Measurements from ENCODE around the gene VKORC1. TPM values are rescaled to one million over a fixed set of nuclear protein-coding genes. Genes with fewer than 3 reads are reported as not detected.

Gene VKORC1
- polyA plus RNA-seq, 2 of the 4 experiments (the other 2 are of a cell fraction) = 94.2 to 101 TPM

GRCh38 chr16:31042866-31043265 lies 51.7 kb downstream of the VKORC1 start:
- ATAC-seq (no peak), FAIRE-seq (no peak), DNase-seq (ENCODE audit: low read depth in 1 of 2, low spot score in 1 of 2) (no peak)
- no peak for TF ChIP-seq RCOR1 (IDR thresholded peaks at IDR 0.05; ENCODE audit: low read depth, low read length)
- no peak for TF ChIP-seq HDAC2 (IDR thresholded peaks at IDR 0.05)
- TF ChIP-seq EHF (CRISPR knock-in tag; IDR thresholded peaks at IDR 0.05) = no peak
- no peak for TF ChIP-seq KDM5A (IDR thresholded peaks at IDR 0.05)
- no peak for TF ChIP-seq FOSB (CRISPR knock-in tag; IDR thresholded peaks at IDR 0.05)
- no peak for TF ChIP-seq POLR2AphosphoS2 (conservative IDR thresholded peaks at IDR 0.05; ENCODE audit: low read length)
- Histone ChIP-seq H3K27ac (no peak overlapping the region), H3K9me3 (no peaks in the 10 kb centered on the region), H3K4me2 (no peak overlapping the region), H3K4me1 (no peaks in the 10 kb centered on the region), H3K4me3 (no peak overlapping the region)
- CTCF ChIA-PET = interaction anchor here (0.7 to 4.7 kb wide), 3 partner anchors 30 to 89 kb away, joined by 3 to 22 read pairs (median 4); partner anchors contain the start of gene HSD3B7
- 89% methylated on average over 8 of the region's 10 CpGs for WGBS (ENCODE audit: missing lambda C conversion rate)
- POLR2A ChIA-PET = no interaction called here

Other genes with a start within 250 kb of the VKORC1 start
- 9.5 and 10.8 TPM in 2 replicates for gene BCL7C, start 200.7 kb downstream of the VKORC1 start, polyA plus RNA-seq (2011; rRNA removed)
- gene BCL7C, start 200.7 kb downstream of the VKORC1 start, polyA plus RNA-seq (2017; fragmentation: RNase III; extraction: RNeasy Plus Mini Kit Qiagen cat#74134 plus additional on column Dnase treatment) = 12.9 to 13.9 TPM (median 13.6 TPM) in 3 replicates
- gene CTF1, start 198.2 kb downstream of the VKORC1 start, polyA plus RNA-seq (2011; rRNA removed) = 0.13 and 0.44 TPM in 2 replicates
- gene CTF1, start 198.2 kb downstream of the VKORC1 start, polyA plus RNA-seq (2017; fragmentation: RNase III; extraction: RNeasy Plus Mini Kit Qiagen cat#74134 plus additional on column Dnase treatment) = 0.16 to 0.30 TPM (median 0.23 TPM) in 3 replicates
- gene FBXL19, start 171.2 kb downstream of the VKORC1 start, polyA plus RNA-seq (2011; rRNA removed) = 5.6 and 7.0 TPM in 2 replicates
- 15.5 to 21.5 TPM (median 18.3 TPM) in 3 replicates for gene FBXL19, start 171.2 kb downstream of the VKORC1 start, polyA plus RNA-seq (2017; fragmentation: RNase III; extraction: RNeasy Plus Mini Kit Qiagen cat#74134 plus additional on column Dnase treatment)
- 14.1 and 17.3 TPM in 2 replicates for gene ORAI3, start 145.7 kb downstream of the VKORC1 start, polyA plus RNA-seq (2011; rRNA removed)
- 7.1 to 11.8 TPM (median 10.5 TPM) in 3 replicates for gene ORAI3, start 145.7 kb downstream of the VKORC1 start, polyA plus RNA-seq (2017; fragmentation: RNase III; extraction: RNeasy Plus Mini Kit Qiagen cat#74134 plus additional on column Dnase treatment)
- 2.0 and 3.8 TPM in 2 replicates for gene SETD1A, start 137.0 kb downstream of the VKORC1 start, polyA plus RNA-seq (2011; rRNA removed)
- gene SETD1A, start 137.0 kb downstream of the VKORC1 start, polyA plus RNA-seq (2017; fragmentation: RNase III; extraction: RNeasy Plus Mini Kit Qiagen cat#74134 plus additional on column Dnase treatment) = 15.7 to 22.6 TPM (median 21.2 TPM) in 3 replicates
- gene HSD3B7, start 109.6 kb downstream of the VKORC1 start, polyA plus RNA-seq (2011; rRNA removed) = 10.5 and 15.2 TPM in 2 replicates
- 17.3 to 20.1 TPM (median 19.7 TPM) in 3 replicates for gene HSD3B7, start 109.6 kb downstream of the VKORC1 start, polyA plus RNA-seq (2017; fragmentation: RNase III; extraction: RNeasy Plus Mini Kit Qiagen cat#74134 plus additional on column Dnase treatment)
- 2.6 and 2.7 TPM in 2 replicates for gene STX1B, start 84.2 kb downstream of the VKORC1 start, polyA plus RNA-seq (2011; rRNA removed)
- 2.4 to 4.4 TPM (median 2.8 TPM) in 3 replicates for gene STX1B, start 84.2 kb downstream of the VKORC1 start, polyA plus RNA-seq (2017; fragmentation: RNase III; extraction: RNeasy Plus Mini Kit Qiagen cat#74134 plus additional on column Dnase treatment)
- 37.0 and 39.7 TPM in 2 replicates for gene STX4, start 61.2 kb downstream of the VKORC1 start, polyA plus RNA-seq (2011; rRNA removed)
- 67.9 to 79.5 TPM (median 73.9 TPM) in 3 replicates for gene STX4, start 61.2 kb downstream of the VKORC1 start, polyA plus RNA-seq (2017; fragmentation: RNase III; extraction: RNeasy Plus Mini Kit Qiagen cat#74134 plus additional on column Dnase treatment)
- 3.9 and 4.7 TPM in 2 replicates for gene ZNF668, start 20.6 kb downstream of the VKORC1 start, polyA plus RNA-seq (2011; rRNA removed)
- gene ZNF668, start 20.6 kb downstream of the VKORC1 start, polyA plus RNA-seq (2017; fragmentation: RNase III; extraction: RNeasy Plus Mini Kit Qiagen cat#74134 plus additional on column Dnase treatment) = 9.8 to 10.7 TPM (median 10.7 TPM) in 3 replicates
- gene ZNF646, start 20.4 kb downstream of the VKORC1 start, polyA plus RNA-seq (2011; rRNA removed) = 3.0 and 4.3 TPM in 2 replicates
- 7.8 to 9.1 TPM (median 8.2 TPM) in 3 replicates for gene ZNF646, start 20.4 kb downstream of the VKORC1 start, polyA plus RNA-seq (2017; fragmentation: RNase III; extraction: RNeasy Plus Mini Kit Qiagen cat#74134 plus additional on column Dnase treatment)
- 0.78 and 0.79 TPM in 2 replicates for gene PRSS53, start 5.9 kb downstream of the VKORC1 start, polyA plus RNA-seq (2011; rRNA removed)
- gene PRSS53, start 5.9 kb downstream of the VKORC1 start, polyA plus RNA-seq (2017; fragmentation: RNase III; extraction: RNeasy Plus Mini Kit Qiagen cat#74134 plus additional on column Dnase treatment) = 1.2 to 1.7 TPM (median 1.5 TPM) in 3 replicates
- 20.7 and 22.1 TPM in 2 replicates for gene BCKDK, start 13.6 kb upstream of the VKORC1 start, polyA plus RNA-seq (2011; rRNA removed)
- gene BCKDK, start 13.6 kb upstream of the VKORC1 start, polyA plus RNA-seq (2017; fragmentation: RNase III; extraction: RNeasy Plus Mini Kit Qiagen cat#74134 plus additional on column Dnase treatment) = 35.1 to 36.7 TPM (median 36.4 TPM) in 3 replicates
- 42.2 and 52.9 TPM in 2 replicates for gene KAT8, start 22.9 kb upstream of the VKORC1 start, polyA plus RNA-seq (2011; rRNA removed)
- gene KAT8, start 22.9 kb upstream of the VKORC1 start, polyA plus RNA-seq (2017; fragmentation: RNase III; extraction: RNeasy Plus Mini Kit Qiagen cat#74134 plus additional on column Dnase treatment) = 34.0 to 38.3 TPM (median 34.4 TPM) in 3 replicates
- gene PRSS8, start 40.9 kb upstream of the VKORC1 start, polyA plus RNA-seq (2011; rRNA removed) = 0.04 and 0.08 TPM in 2 replicates
- gene PRSS8, start 40.9 kb upstream of the VKORC1 start, polyA plus RNA-seq (2017; fragmentation: RNase III; extraction: RNeasy Plus Mini Kit Qiagen cat#74134 plus additional on column Dnase treatment) = 0.09 to 0.21 TPM (median 0.15 TPM) in 3 replicates
- 0.41 TPM in 1 of 2 replicates, not detected in the other for gene PRSS36, start 55.3 kb upstream of the VKORC1 start, polyA plus RNA-seq (2011; rRNA removed)
- gene PRSS36, start 55.3 kb upstream of the VKORC1 start, polyA plus RNA-seq (2017; fragmentation: RNase III; extraction: RNeasy Plus Mini Kit Qiagen cat#74134 plus additional on column Dnase treatment) = 0.55 to 0.75 TPM (median 0.55 TPM) in 3 replicates
- 168 and 224 TPM in 2 replicates for gene FUS, start 85.3 kb upstream of the VKORC1 start, polyA plus RNA-seq (2011; rRNA removed)
- gene FUS, start 85.3 kb upstream of the VKORC1 start, polyA plus RNA-seq (2017; fragmentation: RNase III; extraction: RNeasy Plus Mini Kit Qiagen cat#74134 plus additional on column Dnase treatment) = 740 to 780 TPM (median 745 TPM) in 3 replicates
- 16.1 and 20.0 TPM in 2 replicates for gene PYCARD, start 108.0 kb upstream of the VKORC1 start, polyA plus RNA-seq (2011; rRNA removed)
- gene PYCARD, start 108.0 kb upstream of the VKORC1 start, polyA plus RNA-seq (2017; fragmentation: RNase III; extraction: RNeasy Plus Mini Kit Qiagen cat#74134 plus additional on column Dnase treatment) = 26.4 to 32.2 TPM (median 30.1 TPM) in 3 replicates
- not detected in 2 replicates for gene TRIM72, start 119.3 kb upstream of the VKORC1 start, polyA plus RNA-seq (2011; rRNA removed)
- gene TRIM72, start 119.3 kb upstream of the VKORC1 start, polyA plus RNA-seq (2017; fragmentation: RNase III; extraction: RNeasy Plus Mini Kit Qiagen cat#74134 plus additional on column Dnase treatment) = 0.04 TPM in 1 of 3 replicates, not detected in the others
- not detected in 2 replicates for gene PYDC1, start 122.3 kb upstream of the VKORC1 start, polyA plus RNA-seq (2011; rRNA removed)
- gene PYDC1, start 122.3 kb upstream of the VKORC1 start, polyA plus RNA-seq (2017; fragmentation: RNase III; extraction: RNeasy Plus Mini Kit Qiagen cat#74134 plus additional on column Dnase treatment) = not detected in 3 replicates
- gene ITGAM, start 165.2 kb upstream of the VKORC1 start, polyA plus RNA-seq (2011; rRNA removed) = 0.77 and 0.88 TPM in 2 replicates
- 0.84 to 1.5 TPM (median 1.3 TPM) in 3 replicates for gene ITGAM, start 165.2 kb upstream of the VKORC1 start, polyA plus RNA-seq (2017; fragmentation: RNase III; extraction: RNeasy Plus Mini Kit Qiagen cat#74134 plus additional on column Dnase treatment)